Stimulated activated CD8-positive, alpha-beta memory T cell treated with anti-CD3 and anti-CD28 coated beads, Interleukin-15, amount 100 ng/mL, for 1 hour (primary cell): ENCODE results near the gene CBX7.

Experiments used
- DNase-seq: peaks from one replicate; pipeline ENCODE4 v3.0.0-alpha.2; 2020; ENCODE audit warnings: low read depth

The CBX7 gene

GRCh38 chr22:39152511-39153219 is at the start of gene CBX7:
Gene CBX7 (minus strand): TSS chr22:39152680. CDS start chr22:39152444, 236 bp downstream.
- DNase-seq: peak; percentile 72

DNA sequence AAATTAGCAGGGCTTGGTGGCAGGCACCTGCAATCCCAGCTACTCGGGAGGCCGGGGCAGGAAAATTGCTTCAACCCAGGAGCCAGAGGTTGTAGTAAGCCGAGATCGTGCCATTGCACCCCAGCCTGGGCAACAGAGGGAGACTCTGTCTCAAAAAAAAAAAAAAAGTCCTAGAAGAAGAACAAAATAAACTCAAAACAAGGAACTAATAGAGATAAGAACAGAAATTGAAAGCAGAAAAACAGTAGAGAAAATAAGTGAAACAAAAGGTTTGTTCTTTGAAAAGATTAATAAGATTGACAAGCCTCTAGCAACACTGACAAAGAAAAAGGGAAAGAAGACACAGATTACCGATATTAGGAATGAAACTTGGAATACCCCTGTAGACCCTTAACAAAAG is 45.1 kb upstream of the CBX7 start:
- DNase-seq: no peak

- no peak for DNase-seq
Measured at GRCh38 chr22:39194098-39194497, 41.6 kb upstream of the CBX7 start.

GRCh38 chr22:39188809-39189208 is 36.3 kb upstream of the CBX7 start:
- DNase-seq: no peak

DNA sequence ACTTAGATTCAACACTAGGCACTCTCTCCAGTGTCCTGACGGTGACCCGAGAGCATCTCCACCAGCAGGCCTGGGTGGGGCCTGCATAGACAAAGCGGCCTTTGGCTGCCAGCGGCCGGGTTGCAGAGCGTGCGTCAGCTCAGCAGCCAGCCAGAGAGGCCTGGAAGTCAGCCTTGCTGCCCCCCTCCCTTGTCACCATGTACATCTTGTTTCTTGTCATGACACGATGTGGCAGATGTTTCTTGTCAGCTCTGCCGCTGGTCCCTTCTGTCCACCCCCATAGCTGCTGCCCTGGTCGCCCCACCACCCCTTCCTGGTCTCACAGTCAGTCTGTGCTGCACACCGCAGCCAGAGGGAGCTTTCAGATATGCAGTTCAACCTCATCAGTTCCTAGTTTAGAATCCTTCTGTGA is 33.1 kb upstream of the CBX7 start:
- no peak for DNase-seq

- no peak for DNase-seq
Measured at GRCh38 chr22:39184586-39185577, 32.4 kb upstream of the CBX7 start.

GRCh38 chr22:39183991-39184585 is 31.6 kb upstream of the CBX7 start:
- no peak for DNase-seq

DNA sequence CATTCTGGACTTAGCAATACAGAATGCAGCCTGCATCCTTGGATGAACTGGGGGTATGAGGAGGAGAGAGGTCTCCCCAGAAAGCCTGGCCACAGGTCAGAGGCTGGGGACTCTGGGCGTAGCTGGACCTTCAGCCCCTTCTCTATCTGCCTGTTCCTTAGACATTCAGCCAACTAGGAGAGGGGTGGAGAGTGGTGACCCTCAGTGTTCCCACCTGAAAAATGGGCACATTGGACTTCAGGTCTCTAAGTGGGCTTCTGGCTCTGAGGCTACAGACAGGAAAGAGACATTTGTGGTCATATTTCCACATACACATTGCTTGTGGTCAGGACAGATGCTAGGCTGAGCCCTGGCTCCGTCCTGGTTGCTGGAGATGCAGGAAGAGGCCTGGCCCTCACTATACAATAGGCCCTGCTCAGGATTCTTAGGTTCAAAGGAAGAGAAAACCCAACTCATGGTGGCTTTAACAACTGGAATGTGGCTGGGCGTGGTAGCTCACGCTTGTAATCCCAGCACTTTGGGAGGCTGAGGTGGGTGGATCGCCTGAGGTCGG is 30.1 kb upstream of the CBX7 start:
- DNase-seq: no peak

DNA sequence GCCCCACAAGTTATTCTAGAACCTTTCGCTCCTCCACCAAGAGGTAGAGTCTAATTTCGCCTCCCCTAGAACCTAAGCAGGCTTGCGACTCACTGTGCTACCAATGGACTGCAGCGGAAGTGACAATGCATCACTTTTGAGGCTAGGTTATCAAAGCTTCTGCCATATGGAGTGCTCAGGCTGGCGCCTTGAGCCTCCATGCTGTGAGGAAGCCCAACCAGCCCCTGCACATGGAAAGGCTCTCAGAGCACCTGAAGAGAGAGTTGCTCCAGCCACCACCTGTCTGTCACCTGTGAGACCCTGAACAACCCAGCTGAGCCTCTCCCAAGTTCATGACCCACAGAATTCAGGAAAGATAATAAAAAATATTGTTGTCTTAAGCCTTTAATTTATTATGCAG is 29.3 kb upstream of the CBX7 start:
- no peak for DNase-seq

GRCh38 chr22:39181356-39181755 is 28.9 kb upstream of the CBX7 start:
- no peak for DNase-seq

DNA sequence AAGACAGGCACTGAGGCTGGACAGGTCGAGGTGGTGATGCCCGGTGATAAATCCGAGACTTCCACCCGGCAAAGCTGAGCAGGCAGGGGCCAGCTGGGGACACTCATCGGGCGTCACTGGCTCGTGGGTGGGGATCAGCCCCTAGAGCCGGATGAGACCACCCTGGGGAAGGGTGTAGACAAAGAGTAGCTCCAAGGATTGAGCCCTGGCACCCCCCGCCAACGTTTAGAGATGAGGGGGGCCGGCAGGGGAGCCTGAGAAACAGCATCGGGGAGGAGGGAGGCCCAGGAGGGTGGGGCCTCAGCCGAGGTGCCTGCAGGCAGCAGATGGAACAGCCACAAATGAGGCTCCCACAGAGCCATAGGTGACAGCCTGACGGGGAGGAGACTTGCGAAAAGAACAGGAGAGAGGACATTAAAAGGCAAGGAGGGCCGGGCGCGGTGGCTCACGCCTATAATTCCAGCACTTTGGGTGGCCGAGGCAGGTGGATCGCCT is 27.4 kb upstream of the CBX7 start:
- DNase-seq: no peak

GRCh38 chr22:39179401-39179827 is 26.9 kb upstream of the CBX7 start:
- DNase-seq: no peak

DNA sequence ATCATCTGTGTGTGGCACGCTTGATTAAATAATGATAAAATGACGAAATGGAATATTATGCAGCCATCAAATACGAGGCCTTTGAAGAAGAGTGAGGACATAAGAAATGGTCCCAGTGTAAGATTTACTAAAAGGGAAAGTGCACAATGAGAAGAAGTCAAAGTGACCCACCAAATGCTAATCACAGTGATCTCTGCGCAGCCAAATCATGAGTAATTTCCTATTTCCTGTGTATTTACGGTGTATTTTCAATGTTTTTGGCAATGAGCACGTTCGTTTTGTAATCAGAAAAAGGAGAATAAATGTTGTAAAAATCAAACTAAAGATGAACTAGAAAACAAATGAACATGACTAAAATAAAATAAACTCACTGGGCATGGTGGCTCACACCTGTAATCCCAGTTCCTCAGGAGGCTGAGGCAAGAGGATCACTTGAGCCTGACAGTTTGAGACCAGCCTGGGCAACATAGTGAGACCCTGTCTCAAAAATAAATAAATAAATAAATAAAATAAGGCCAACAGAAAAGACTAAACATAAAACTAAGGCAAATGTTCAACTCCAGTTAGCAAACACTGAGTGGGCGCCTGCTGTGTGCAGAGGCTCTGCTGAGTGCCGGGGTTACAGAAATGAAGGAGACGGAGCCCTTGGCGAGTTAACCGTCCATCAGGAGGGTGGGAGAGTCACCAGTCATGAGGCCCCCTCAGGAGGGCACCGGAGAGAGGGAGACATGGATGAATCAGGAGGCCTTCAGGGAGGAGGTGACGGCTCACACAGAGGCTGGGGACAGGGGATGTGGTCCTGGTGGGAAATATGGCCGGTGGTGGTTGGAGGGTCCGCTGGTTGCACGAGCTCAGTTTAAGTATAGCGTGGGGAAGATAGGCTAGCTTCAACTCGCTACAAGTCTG is 26.0 kb upstream of the CBX7 start:
- DNase-seq: no peak

- DNase-seq: no peak
Measured at GRCh38 chr22:39177791-39178190, 25.3 kb upstream of the CBX7 start.

- DNase-seq: no peak
Measured at GRCh38 chr22:39177456-39177775, 24.9 kb upstream of the CBX7 start.

DNA sequence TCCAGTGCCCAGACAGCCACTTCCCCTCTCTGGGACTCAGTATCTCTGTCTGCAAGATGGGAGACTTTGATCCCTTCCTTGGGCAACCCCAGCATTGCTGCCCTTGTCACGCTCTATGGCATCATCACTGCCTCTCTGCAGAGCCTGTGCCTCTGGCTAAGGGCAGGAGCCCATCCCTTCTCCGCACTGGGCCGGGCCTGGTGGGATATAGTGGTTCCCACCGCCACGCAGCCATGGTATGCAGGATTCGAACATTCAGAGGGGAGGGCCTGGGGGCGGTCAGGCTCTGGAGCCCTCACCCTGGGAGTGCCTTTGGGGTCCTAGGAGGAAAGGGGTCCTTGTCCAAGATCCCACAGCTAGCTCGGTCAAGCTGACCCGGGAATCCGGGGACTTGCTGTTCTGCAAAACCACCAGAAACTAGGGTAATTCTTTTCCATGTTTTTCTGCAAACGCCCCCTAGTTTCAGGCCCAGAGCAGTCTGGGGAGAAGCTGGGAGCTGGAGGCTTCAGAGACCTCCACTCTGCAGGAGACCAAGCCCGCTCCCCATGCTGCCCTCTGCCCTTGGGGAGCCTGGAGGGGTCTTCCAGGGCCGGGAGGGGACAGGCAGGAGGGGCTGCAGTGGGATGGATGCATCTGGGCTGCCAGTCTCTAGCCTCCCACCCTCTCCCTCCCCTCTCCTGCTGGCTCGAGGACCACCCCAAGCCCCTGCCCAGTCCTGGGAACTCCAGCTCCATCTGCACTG is 24.4 kb upstream of the CBX7 start:
- DNase-seq: no peak

- no peak for DNase-seq
Measured at GRCh38 chr22:39176143-39176713, 23.7 kb upstream of the CBX7 start.

DNA sequence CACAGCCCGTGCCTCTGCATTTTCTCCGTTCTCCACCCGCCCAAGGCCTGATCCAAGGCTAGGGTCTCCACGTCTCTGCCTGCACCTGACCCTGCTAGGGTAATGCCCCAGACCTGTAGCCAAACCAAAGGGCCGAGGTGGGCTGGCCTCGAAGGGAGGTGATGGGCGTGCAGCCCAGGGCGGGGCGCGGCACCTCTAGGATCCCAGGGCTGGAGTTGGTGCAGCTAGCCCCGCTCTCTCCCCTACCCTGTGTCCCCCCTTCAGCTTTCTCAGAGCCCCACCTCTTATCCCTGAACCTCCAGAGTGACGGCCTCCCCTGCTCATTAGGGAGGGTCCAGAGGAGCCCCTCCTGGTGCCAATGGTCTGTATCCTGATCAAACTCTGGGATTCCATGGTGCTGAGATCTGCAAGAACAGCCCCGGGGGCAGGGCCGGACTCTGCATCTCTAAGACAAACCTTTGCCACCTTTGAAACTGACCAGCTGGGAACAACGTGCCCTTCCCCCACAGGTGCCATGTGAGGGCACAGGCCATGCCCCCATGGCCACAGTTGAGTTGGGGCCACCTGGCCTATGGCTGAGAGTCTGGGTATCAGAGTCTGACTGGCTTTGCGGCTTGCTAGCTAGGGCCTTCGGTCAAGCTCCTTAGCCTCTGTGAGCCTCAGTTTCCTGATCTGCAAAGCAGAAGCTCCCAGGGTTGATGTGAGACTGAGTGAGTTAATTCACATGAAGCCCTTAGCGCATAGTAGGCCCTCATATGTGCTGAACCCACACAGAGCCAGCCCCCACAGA is 23.1 kb upstream of the CBX7 start:
- no peak for DNase-seq
